ENCODE results near the gene FANCM.
"Not testable (repeated sequence)": the region's sequence is repeated elsewhere in the genome, so short reads cannot be mapped to it uniquely, and the experiment has no call there.

- not testable (repeated sequence) for TF ChIP-seq SPI1, POLR2A, POLR2AphosphoS5, POU2F2 (IDR thresholded peaks at IDR 0.05; ENCODE audit: low read depth, low read length)
Measured at GRCh38 chr14:45213716-45214115, 78.0 kb downstream of the FANCM start.

All from GM12891 (cell line).